Astrocyte (in vitro differentiated cells and primary cell): Measurements from ENCODE around the gene ANO5. TPM values are rescaled to one million over a fixed set of nuclear protein-coding genes. Genes with fewer than 3 reads are reported as not detected.

Experiments used
- DNase-seq: peaks from one replicate; pipeline ENCODE4 v3.0.0-alpha.2; 2010; ENCODE audit warnings: low read depth
- FAIRE-seq: peaks from 2 replicates; lab custom pipeline; 2011; peaks lifted over from hg19 to GRCh38; lab: Jason Lieb, UNC
- H2AFZ ChIP-seq: 2 replicates; pipeline ENCODE4 v1.6.0; 2012; ENCODE audit warnings: low read depth, low read length, inconsistent platforms
- H3K27ac ChIP-seq: 2 replicates; pipeline ENCODE4 v1.5.1; 2011; ENCODE audit warnings: low read depth, low read length, inconsistent platforms
- H3K27me3 ChIP-seq: 2 replicates; pipeline ENCODE4 v1.6.0; 2011; ENCODE audit warnings: low read length, inconsistent platforms; ENCODE audit not compliant: insufficient read depth
- H3K36me3 ChIP-seq: 2 replicates; pipeline ENCODE4 v1.5.1; 2011; ENCODE audit warnings: low read length, inconsistent platforms; ENCODE audit not compliant: insufficient read depth
- H3K4me1 ChIP-seq: 2 replicates; pipeline ENCODE4 v1.5.1; 2011; ENCODE audit warnings: low read length, inconsistent platforms; ENCODE audit not compliant: insufficient read depth
- H3K4me2 ChIP-seq: 2 replicates; pipeline ENCODE4 v1.6.0; 2012; ENCODE audit warnings: low read length, inconsistent platforms
- H3K4me3 ChIP-seq: 2 replicates; pipeline ENCODE4 v1.5.1; 2011; ENCODE audit warnings: low read depth, mild to moderate bottlenecking, low read length, inconsistent platforms; ENCODE audit not compliant: insufficient read depth
- H3K79me2 ChIP-seq: 2 replicates; pipeline ENCODE4 v1.6.0; 2012; ENCODE audit warnings: mild to moderate bottlenecking, low read length, inconsistent platforms; ENCODE audit not compliant: insufficient read depth
- H3K9ac ChIP-seq: 2 replicates; pipeline ENCODE4 v1.6.0; 2012; ENCODE audit warnings: mild to moderate bottlenecking, low read length, inconsistent platforms
- H3K9me3 ChIP-seq: 2 replicates; pipeline ENCODE4 v1.5.1; 2012; ENCODE audit warnings: low read depth, mild to moderate bottlenecking, low read length, inconsistent platforms; ENCODE audit not compliant: insufficient read depth
- H4K20me1 ChIP-seq: 2 replicates; pipeline ENCODE4 v1.6.0; 2012; ENCODE audit warnings: low read length, inconsistent platforms; ENCODE audit not compliant: insufficient read depth
- H3K27ac Mint-ChIP-seq: one replicate; pipeline ENCODE4 v1.8.0; 2021; ENCODE audit warnings: mild to moderate bottlenecking, mixed read lengths; ENCODE audit not compliant: unreplicated experiment
- H3K27me3 Mint-ChIP-seq: one replicate; pipeline ENCODE4 v1.8.0; 2021; ENCODE audit warnings: low read depth, mixed read lengths; ENCODE audit not compliant: unreplicated experiment
- H3K36me3 Mint-ChIP-seq: one replicate; pipeline ENCODE4 v1.8.0; 2021; ENCODE audit warnings: low read depth, mixed read lengths; ENCODE audit not compliant: unreplicated experiment
- H3K4me1 Mint-ChIP-seq: one replicate; pipeline ENCODE4 v1.8.0; 2021; ENCODE audit warnings: low read depth, mixed read lengths; ENCODE audit not compliant: unreplicated experiment
- H3K4me3 Mint-ChIP-seq: one replicate; pipeline ENCODE4 v1.8.0; 2021; ENCODE audit warnings: mild to moderate bottlenecking, moderate library complexity, mixed read lengths; ENCODE audit not compliant: unreplicated experiment
- H3K9me3 Mint-ChIP-seq: one replicate; pipeline ENCODE4 v1.8.0; 2021; ENCODE audit warnings: mild to moderate bottlenecking, mixed read lengths; ENCODE audit not compliant: unreplicated experiment
- CTCF ChIP-seq: IDR thresholded peaks from 2 replicates; pipeline ENCODE4 v1.5.1; 2011; ENCODE audit warnings: low read depth, mild to moderate bottlenecking, inconsistent platforms, low read length, moderate library complexity; ENCODE audit not compliant: insufficient read depth
- EZH2 ChIP-seq: IDR thresholded peaks from 2 replicates; pipeline ENCODE4 v1.6.1; 2012; ENCODE audit warnings: mild to moderate bottlenecking, low read length, inconsistent platforms; ENCODE audit not compliant: insufficient read depth
- total RNA-seq: library from RNA; stranded (reverse); gene quantifications from 2 replicates; pipeline ENCODE4 v1.2.1, GENCODE V29; 2021

ANO5 gene
- total RNA-seq, 1 donor from 2014 or later, result 2.5 TPM

GRCh38 chr11:22173532-22173931, 19.4 kb upstream of the ANO5 start:
- H3K27me3 Mint-ChIP-seq, result peaks cover 1% of the 10 kb centered on the region
- H3K27ac Mint-ChIP-seq, result no peak overlapping the region
- DNase-seq, result no peak

GRCh38 chr11:22177186-22177585, 15.7 kb upstream of the ANO5 start:
- Histone ChIP-seq H3K4me2 (no peak overlapping the region), H3K4me3 (no peak overlapping the region), H3K9ac (no peak overlapping the region), H2AFZ (no peak overlapping the region), H3K36me3 (no peaks in the 10 kb centered on the region), H3K4me1 (no peaks in the 10 kb centered on the region), H3K79me2 (no peaks in the 10 kb centered on the region), H3K9me3 (no peaks in the 10 kb centered on the region), H3K27ac (no peak overlapping the region), H3K27me3 (no peaks in the 10 kb centered on the region), H4K20me1 (no peaks in the 10 kb centered on the region)
- H3K4me3 Mint-ChIP-seq, result no peak overlapping the region
- H3K9me3 Mint-ChIP-seq, result no peaks in the 10 kb centered on the region
- H3K4me1 Mint-ChIP-seq, result no peaks in the 10 kb centered on the region
- H3K27me3 Mint-ChIP-seq, result peaks cover 2% of the 10 kb centered on the region
- FAIRE-seq (no peak), DNase-seq (no peak)
- TF ChIP-seq EZH2 (no peak), CTCF (no peak)
- no peak overlapping the region for H3K27ac Mint-ChIP-seq
- no peaks in the 10 kb centered on the region for H3K36me3 Mint-ChIP-seq

More at GRCh38 chr11:22173532-22173931, 19.4 kb upstream of the ANO5 start:
- no peaks in the 10 kb centered on the region for H3K79me2 ChIP-seq
- TF ChIP-seq EZH2, result no peak
- H2AFZ ChIP-seq, result no peak overlapping the region
- H3K4me2 ChIP-seq, result no peak overlapping the region
- H3K27me3 ChIP-seq, result no peaks in the 10 kb centered on the region
- no peaks in the 10 kb centered on the region for H3K9me3 ChIP-seq
- H3K4me3 ChIP-seq, result no peak overlapping the region
- no peaks in the 10 kb centered on the region for H3K4me1 Mint-ChIP-seq
- H3K4me3 Mint-ChIP-seq, result no peak overlapping the region
- no peaks in the 10 kb centered on the region for H3K4me1 ChIP-seq
- no peak overlapping the region for H3K9ac ChIP-seq
- H3K36me3 ChIP-seq, result no peaks in the 10 kb centered on the region
- H4K20me1 ChIP-seq, result no peaks in the 10 kb centered on the region
- H3K27ac ChIP-seq, result no peak overlapping the region
- FAIRE-seq, result no peak
- no peaks in the 10 kb centered on the region for H3K9me3 Mint-ChIP-seq
- H3K36me3 Mint-ChIP-seq, result no peaks in the 10 kb centered on the region

GRCh38 chr11:22179626-22180025, 13.3 kb upstream of the ANO5 start:
- Mint-ChIP-seq H3K27ac (no peak overlapping the region), H3K4me3 (no peak overlapping the region), H3K27me3 (peaks cover 2% of the 10 kb centered on the region), H3K36me3 (no peaks in the 10 kb centered on the region), H3K4me1 (no peaks in the 10 kb centered on the region), H3K9me3 (no peaks in the 10 kb centered on the region)
- no peaks in the 10 kb centered on the region for H3K79me2 ChIP-seq
- no peak overlapping the region for H3K4me2 ChIP-seq
- H3K9me3 ChIP-seq, result no peaks in the 10 kb centered on the region
- no peaks in the 10 kb centered on the region for H3K27me3 ChIP-seq
- no peak overlapping the region for H3K9ac ChIP-seq
- no peak for TF ChIP-seq CTCF
- TF ChIP-seq EZH2, result no peak
- FAIRE-seq (no peak), DNase-seq (no peak)
- no peaks in the 10 kb centered on the region for H3K4me1 ChIP-seq
- H4K20me1 ChIP-seq, result no peaks in the 10 kb centered on the region
- no peak overlapping the region for H2AFZ ChIP-seq
- no peaks in the 10 kb centered on the region for H3K36me3 ChIP-seq
- no peak overlapping the region for H3K4me3 ChIP-seq
- H3K27ac ChIP-seq, result no peak overlapping the region
